NT2/D1 (cell line): ENCODE results near the gene C19orf33.

Experiments used
- SUZ12 ChIP-seq: IDR thresholded peaks from 2 replicates; pipeline ENCODE4 v1.6.1; 2011; ENCODE audit not compliant: insufficient read length, insufficient read depth; ENCODE audit errors: extremely low read depth
- ZNF274 ChIP-seq: IDR thresholded peaks from 2 replicates; pipeline ENCODE4 v1.6.1; 2011; ENCODE audit warnings: mild to moderate bottlenecking, low read depth, low read length

- TF ChIP-seq ZNF274 (no peak), SUZ12 (no peak)
Measured at GRCh38 chr19:38262585-38263268, 41.3 kb upstream of the C19orf33 start.
